Choroid plexus epithelial cell (primary cell): ENCODE results near the gene LRRC37A.
"Not testable (repeated sequence)": the region's sequence is repeated elsewhere in the genome, so short reads cannot be mapped to it uniquely, and the experiment has no call there.

Source experiments
- DNase-seq: peaks from one replicate; pipeline ENCODE4 v3.0.0-alpha.2; 2010; ENCODE audit warnings: low read depth
- H3K4me3 ChIP-seq: 2 replicates; pipeline ENCODE4 v1.5.1; 2011; ENCODE audit warnings: low read depth, mild to moderate bottlenecking, control low read depth, low read length, moderate library complexity
- TF ChIP-seq, protein P1 (sequence below): conservative IDR thresholded peaks from 2 replicates; pipeline ENCODE4 v1.5.1; 2011; ENCODE audit warnings: low read depth, mild to moderate bottlenecking, control low read depth, inconsistent platforms, low read length, moderate library complexity

The LRRC37A gene

DNA sequence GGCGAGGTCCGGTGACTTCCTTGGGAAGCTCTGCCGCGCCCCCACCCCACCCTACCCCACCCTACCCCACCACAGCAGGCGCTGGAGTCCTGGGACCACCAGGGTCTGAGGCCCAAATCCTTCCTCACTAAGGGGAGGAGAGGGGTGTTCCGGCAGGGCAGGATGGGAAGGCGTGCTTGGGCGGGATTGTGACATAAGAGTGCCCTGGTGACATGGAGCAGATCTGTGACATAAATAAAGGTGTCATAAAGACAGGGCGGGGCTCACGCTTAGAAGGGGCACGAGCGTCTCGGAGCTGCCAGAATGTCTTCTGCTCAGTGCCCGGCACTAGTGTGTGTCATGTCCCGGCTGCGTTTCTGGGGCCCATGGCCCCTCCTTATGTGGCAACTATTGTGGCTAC, at the start of gene LRRC37A:
Gene LRRC37A, plus strand, starts transcription at position 301 of the 400 bp plus-strand sequence. Its CDS starts 3 bp downstream, at position 304.
- H3K4me3 ChIP-seq, DNase-seq: not testable (repeated sequence)

DNA sequence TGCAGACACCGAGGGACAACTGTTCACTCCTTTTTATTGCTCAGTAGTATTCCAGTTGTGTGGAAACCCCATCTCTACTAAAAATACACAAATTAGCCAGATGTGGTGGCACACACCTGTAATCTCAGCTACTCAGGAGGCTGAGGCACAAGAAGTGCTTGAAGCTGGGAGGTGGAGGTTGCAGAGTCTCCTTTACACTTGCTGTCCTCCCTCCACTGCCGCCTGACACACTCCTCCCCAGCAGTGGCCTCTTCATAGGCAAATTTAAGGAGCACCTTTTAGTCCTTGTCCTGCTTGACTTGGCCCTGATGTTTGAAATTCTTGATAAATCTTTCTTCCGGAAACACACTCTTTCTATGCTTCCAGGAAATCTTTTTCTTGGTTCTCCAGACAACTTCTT, 45.8 kb upstream of the LRRC37A start:
- not testable (repeated sequence) for H3K4me3 ChIP-seq, DNase-seq

DNA sequence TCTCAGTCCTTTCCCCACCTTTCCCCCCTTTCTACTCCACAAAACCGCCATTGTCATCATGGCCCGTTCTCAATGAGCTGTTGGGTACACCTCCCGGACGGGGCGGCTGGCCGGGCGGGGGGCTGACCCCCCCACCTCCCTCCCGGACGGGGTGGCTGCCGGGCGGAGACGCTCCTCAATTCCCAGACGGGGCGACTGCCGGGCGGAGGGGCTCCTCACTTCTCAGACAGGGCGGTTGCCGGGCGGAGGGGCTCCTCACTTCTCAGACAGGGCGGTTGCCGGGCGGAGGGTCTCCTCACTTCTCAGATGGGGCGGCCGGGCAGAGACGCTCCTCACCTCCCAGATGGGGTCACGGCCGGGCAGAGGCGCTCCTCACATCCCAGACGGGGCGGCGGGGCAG, 42.1 kb upstream of the LRRC37A start:
- not testable (repeated sequence) for H3K4me3 ChIP-seq, DNase-seq

DNA sequence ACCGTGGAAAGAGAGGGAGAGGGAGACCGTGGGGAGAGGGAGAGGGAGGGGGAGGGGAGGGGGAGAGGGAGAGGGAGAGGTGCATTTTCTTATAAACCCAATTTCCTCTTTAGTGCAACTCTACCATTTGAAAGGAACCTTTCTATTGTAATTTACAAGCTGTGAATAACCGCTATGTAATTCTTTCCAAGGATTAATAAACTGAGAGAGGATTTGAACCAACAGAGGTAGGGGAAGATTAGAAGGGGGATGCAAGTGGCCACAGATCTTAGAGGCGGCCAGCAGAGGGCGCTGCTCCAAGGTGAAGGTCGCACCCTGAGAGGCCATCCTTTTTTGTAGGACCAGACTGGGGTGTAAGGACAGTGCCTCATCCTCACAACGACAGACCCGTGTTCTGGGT, 41.2 kb upstream of the LRRC37A start:
- DNase-seq = peak; percentile 35
- H3K4me3 ChIP-seq = not testable (repeated sequence)

DNA sequence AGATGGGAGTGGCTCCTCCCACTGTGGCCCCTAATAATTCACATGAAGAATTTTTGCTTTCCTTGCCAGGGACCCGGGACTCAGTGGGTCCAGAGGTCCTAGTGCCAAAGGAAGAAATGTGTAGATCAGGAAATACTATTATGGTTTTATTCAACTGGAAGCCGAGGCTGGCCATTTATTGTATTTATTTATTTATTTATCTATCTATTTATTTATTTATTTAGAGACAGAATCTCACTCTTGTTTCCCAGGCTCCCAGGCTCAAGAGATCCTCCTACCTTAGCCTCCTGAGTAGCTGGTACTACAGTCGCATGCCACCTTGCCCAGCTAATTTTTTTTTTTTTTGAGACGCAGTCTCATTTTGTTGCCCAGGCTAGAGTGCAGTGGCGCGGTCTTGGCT, 40.7 kb upstream of the LRRC37A start:
- DNase-seq = not testable (repeated sequence)

More for the DNA sequence above, 41.2 kb upstream of the LRRC37A start:
- TF ChIP-seq, protein P1, sequence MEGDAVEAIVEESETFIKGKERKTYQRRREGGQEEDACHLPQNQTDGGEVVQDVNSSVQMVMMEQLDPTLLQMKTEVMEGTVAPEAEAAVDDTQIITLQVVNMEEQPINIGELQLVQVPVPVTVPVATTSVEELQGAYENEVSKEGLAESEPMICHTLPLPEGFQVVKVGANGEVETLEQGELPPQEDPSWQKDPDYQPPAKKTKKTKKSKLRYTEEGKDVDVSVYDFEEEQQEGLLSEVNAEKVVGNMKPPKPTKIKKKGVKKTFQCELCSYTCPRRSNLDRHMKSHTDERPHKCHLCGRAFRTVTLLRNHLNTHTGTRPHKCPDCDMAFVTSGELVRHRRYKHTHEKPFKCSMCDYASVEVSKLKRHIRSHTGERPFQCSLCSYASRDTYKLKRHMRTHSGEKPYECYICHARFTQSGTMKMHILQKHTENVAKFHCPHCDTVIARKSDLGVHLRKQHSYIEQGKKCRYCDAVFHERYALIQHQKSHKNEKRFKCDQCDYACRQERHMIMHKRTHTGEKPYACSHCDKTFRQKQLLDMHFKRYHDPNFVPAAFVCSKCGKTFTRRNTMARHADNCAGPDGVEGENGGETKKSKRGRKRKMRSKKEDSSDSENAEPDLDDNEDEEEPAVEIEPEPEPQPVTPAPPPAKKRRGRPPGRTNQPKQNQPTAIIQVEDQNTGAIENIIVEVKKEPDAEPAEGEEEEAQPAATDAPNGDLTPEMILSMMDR = peak; percentile 63

DNA sequence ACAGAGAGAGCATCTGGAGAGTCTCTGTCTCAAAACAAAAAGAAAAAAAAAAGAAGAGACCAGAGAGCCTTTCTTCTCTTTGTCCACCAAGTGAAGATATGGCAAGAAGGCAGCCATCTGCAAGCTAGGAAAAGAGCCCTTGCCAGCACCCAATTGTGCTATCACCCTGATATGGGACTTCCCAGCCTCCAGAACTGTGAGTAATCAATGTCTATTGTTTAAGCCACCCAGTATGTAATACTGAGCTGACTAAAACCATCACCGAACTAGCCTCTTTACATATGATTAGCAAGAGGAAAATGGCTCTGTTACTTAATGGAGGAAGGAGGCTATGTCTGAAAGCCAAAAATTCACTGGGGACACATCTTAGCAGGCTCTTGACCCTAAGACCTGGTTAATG, 38.6 kb upstream of the LRRC37A start:
- not testable (repeated sequence) for DNase-seq, H3K4me3 ChIP-seq

More for the DNA sequence above, 40.7 kb upstream of the LRRC37A start:
- H3K4me3 ChIP-seq = not testable (repeated sequence)

DNA sequence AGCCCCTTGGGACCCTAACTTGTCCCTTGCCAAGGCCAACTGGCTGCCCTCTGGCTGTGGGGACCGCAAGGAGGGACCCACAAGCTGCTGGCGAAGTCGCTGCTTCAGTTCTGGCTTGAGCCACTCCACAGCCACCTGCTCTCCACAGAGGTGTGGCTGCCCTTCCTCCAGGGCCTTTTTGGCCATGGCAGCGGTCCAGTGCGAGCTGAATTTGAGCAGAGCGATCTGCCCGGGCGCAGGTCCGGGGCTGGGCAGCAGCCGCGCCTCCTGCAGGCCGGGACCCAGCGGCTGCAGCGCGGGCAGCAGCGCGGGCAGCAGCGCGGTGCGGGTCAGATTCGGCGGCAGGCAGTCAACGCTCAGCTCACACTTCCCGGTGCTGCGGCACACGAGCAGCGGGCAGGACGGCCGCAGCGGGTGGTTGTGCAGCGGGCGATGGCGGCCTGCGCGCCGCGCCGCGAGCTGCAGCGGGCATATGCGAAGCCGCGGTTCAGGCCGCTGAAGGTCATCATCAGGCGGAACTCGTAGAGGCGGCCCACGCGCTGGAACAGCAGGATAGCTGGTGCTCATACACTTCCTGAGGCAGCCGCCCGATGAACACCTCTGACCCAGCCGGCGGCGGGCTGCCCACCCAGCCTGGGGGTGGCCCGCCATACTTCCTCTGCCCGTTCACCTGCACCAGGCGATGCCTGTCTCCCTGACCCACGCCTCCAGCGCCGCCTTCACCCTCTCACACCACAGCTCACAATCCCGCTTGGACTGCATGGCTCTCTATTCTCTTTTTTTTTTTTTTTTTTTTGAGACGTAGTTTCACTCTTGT, 34.9 kb upstream of the LRRC37A start:
- peak; percentile 1 for DNase-seq
- H3K4me3 ChIP-seq = peak overlapping the region; percentile 37

DNA sequence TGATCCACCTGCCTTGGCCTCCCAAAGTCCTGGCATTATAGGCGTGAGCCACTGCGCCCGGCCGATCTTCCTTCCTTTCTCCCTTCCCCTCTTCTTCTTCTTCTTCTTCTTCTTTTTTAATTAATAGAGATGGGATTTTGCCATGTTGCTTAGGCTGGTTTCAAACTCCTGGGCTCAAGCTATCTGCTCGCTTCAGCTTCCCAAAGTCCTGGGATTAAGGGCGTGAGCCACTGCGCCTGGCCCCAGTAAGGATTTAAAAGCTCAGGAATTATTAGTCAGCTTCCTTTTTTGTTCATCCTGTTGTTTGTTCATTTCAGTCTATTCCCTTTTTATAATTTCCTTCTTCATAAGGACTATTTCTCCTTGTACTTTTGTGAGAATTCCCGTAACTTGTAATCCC, 32.7 kb upstream of the LRRC37A start:
- TF ChIP-seq, protein P1 = no peak
- DNase-seq = no peak
- H3K4me3 ChIP-seq = no peak overlapping the region

DNA sequence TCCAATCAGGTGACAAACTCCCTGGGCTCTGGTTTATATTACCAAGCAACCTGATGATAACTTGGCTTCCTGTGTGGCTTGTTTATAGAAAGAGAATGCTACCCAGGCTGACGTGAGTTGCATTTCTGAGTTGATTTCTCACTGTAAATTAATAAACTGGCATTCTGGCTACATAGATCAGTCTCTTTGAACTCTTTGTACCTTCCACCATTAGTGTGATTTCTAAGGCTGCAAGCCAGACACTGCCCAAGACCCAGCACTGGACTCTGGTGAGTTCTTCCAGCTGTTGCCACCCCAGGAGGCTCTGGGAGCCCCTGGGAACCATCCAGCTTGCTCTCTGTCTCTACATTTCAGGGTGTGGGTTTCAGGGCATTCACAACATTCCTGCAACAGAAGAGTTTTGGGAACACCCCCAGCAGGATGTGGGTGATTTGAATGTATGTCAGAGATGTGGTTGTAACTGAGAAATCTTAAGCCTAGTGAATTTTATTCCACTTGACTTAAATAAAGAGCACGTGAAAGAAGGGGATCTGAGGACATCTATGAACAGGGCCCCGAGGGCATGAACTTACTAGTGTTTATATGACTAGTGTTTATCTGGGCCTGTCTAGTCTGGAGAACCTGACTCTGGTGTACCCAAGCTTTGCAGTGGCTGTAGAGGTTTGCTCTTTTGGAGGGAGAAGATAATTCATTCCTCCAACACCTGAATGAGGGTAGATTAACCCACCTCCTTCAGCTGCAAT, 30.3 kb upstream of the LRRC37A start:
- DNase-seq = peak; percentile 91

DNA sequence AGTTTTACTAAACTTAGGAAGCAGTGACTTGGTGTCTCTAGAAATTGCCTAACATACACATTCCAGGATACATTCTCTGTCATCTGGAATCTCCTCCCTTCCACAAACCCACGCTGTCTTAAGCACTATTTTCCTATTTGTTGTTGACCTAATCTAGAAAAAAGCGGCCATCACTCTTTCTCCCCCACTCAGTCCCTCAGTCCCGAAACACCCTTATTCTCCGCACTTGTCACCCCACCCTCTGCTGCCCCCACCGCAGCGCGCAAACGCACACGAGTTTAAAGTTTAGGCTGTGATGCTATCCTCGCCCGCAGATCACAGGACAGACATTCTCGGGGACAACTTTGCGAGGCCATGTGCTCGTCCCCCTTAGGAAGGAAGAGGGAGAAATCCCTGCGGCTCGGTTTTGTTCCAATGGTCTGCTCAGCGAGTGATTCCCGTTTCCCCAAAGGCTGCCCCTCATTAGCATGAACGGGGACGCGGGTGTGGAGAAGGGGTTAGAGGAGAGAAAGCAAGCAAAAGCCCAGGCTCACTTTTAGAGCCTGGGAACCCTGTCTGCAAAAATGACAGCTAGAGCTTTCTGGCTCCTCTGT, 28.8 kb upstream of the LRRC37A start:
- peak overlapping the region; percentile 55 for H3K4me3 ChIP-seq
- peak; percentile 68 for DNase-seq

More for the DNA sequence above, 30.3 kb upstream of the LRRC37A start:
- H3K4me3 ChIP-seq = no peak overlapping the region
- TF ChIP-seq, protein P1 = no peak
